Peyer's patch (tissue), 4 donors: ENCODE measurements around the gene KLK10.

Experiments used
- POLR2A ChIP-seq, 2 donors: fragments of 450-650 bp; IDR thresholded peaks; one replicate each; pipeline ENCODE4 v1.5.1; 2017; ENCODE audit warnings: antibody characterized with exemption in 2 of 2, mild to moderate bottlenecking in 2 of 2, moderate library complexity in 2 of 2
- TF ChIP-seq, protein P1 (sequence below), 6 experiments: fragments of 450-650 bp in 4 of 6; fragments of 200-600 bp in 2 of 6; sonication (generic) in 1 of 6; IDR thresholded peaks; one replicate each; pipeline ENCODE4 v1.5.1; 2017 to 2019; ENCODE audit warnings: antibody characterized with exemption in 6 of 6, mild to moderate bottlenecking in 3 of 6, moderate library complexity in 1 of 6

DNA sequence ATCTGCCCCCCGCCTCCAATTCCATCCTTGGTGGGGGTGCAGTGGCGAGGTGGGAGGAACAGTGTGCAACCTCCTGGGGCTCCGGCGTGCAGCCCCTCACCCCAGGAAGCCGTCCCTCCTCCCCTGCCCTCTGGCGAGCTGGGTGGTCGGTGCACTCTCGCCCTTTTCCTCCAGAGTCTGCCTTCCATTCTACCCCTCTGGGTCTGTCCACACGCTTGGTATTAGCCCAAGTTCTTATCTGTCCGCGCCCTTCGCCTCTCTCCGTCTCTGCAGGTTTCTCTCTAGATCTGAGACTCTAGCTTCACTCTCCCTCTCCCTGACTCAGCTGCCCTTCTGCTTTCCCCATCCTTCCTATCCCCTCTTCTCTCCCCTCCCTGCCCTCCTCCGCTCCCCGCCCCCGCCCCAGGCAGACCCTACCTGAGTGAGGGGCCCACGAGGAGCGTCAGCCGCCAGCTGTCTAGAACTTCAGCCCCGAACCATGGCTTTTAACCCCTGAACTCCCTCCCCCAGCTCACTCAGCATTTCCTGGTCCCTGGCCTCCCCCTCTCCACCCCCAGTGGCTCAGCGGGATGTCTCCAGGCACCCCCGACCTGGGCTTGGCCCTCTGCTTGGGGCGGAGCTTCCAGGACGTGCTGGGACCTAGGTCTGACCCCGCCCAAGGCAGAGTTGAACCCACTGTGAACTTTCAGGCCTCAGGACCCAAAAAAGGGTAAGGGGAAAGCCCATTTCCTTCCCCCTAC, 45.9 kb upstream of the KLK10 start:
- TF ChIP-seq, protein P1, sequence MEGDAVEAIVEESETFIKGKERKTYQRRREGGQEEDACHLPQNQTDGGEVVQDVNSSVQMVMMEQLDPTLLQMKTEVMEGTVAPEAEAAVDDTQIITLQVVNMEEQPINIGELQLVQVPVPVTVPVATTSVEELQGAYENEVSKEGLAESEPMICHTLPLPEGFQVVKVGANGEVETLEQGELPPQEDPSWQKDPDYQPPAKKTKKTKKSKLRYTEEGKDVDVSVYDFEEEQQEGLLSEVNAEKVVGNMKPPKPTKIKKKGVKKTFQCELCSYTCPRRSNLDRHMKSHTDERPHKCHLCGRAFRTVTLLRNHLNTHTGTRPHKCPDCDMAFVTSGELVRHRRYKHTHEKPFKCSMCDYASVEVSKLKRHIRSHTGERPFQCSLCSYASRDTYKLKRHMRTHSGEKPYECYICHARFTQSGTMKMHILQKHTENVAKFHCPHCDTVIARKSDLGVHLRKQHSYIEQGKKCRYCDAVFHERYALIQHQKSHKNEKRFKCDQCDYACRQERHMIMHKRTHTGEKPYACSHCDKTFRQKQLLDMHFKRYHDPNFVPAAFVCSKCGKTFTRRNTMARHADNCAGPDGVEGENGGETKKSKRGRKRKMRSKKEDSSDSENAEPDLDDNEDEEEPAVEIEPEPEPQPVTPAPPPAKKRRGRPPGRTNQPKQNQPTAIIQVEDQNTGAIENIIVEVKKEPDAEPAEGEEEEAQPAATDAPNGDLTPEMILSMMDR (IDR thresholded peaks at IDR 0.05): no peak
- TF ChIP-seq POLR2A (IDR thresholded peaks at IDR 0.05): no peak
